Adrenal gland (tissue), 12 donors: ENCODE measurements around the gene TMEM140. TPM values are rescaled to one million over a fixed set of nuclear protein-coding genes. Genes with fewer than 3 reads are reported as not detected.
"Not testable (repeated sequence)": the region's sequence is repeated elsewhere in the genome, so short reads cannot be mapped to it uniquely, and the experiment has no call there.

Experiments used
- DNase-seq, 7 donors: peaks; one replicate each; pipeline ENCODE4 v3.0.0-alpha.2; 2019 to 2020
- H3K27ac ChIP-seq, 5 donors: fragments of 200-600 bp; sonication (generic) in 4 of 5; 1 replicate in 3 of 5; 2 replicates in 2 of 5; pipeline versions ENCODE4 v1.5.1 to v1.8.0; 2016 to 2020; ENCODE audit warnings: mild to moderate bottlenecking in 1 of 5
- H3K27me3 ChIP-seq: fragments of 200-600 bp; 2 replicates; pipeline ENCODE4 v1.8.0; 2021
- H3K36me3 ChIP-seq, 2 donors: fragments of 200-600 bp; replicated peaks in 1 of 2; 1 replicate in 1 of 2; 2 replicates in 1 of 2; pipeline versions ENCODE4 v1.5.1 to v1.8.0; 2018 to 2022
- H3K4me1 ChIP-seq, 2 donors: fragments of 200-600 bp; replicated peaks in 1 of 2; 1 replicate in 1 of 2; 2 replicates in 1 of 2; pipeline versions ENCODE4 v1.5.1 to v1.8.0; 2018 to 2021
- H3K4me3 ChIP-seq, 4 donors: fragments of 200-600 bp; sonication (generic) in 3 of 4; one replicate each; pipeline ENCODE4 v1.5.1; 2016 to 2018
- H3K9me3 ChIP-seq, 3 donors: fragments of 200-600 bp; sonication (generic) in 1 of 3; replicated peaks in 1 of 3; 1 replicate in 2 of 3; 2 replicates in 1 of 3; pipeline versions ENCODE4 v1.5.1 to v1.8.0; 2016 to 2021
- CTCF ChIP-seq, 6 experiments: fragments of 450-650 bp in 4 of 6; fragments of 200-600 bp in 2 of 6; sonication (generic) in 1 of 6; IDR thresholded peaks; 1 replicate in 5 of 6; 2 replicates in 1 of 6; pipeline versions ENCODE4 v1.5.1 to v1.8.0; 2016 to 2021; ENCODE audit warnings: antibody characterized with exemption in 6 of 6, mild to moderate bottlenecking in 2 of 6, moderate library complexity in 1 of 6
- POLR2A ChIP-seq, 2 donors: fragments of 450-650 bp; IDR thresholded peaks; one replicate each; pipeline ENCODE4 v1.6.1; 2017; ENCODE audit warnings: antibody characterized with exemption in 2 of 2, mild to moderate bottlenecking in 2 of 2, moderate library complexity in 1 of 2
- WGBS, 4 donors: extraction: QIAGEN DNeasy Blood & Tissue Kit in 2 of 4; methylation state at CpG; one replicate each; pipeline versions ENCODE4 v1.1.5 to v1.1.7; 2013 to 2017; 5-methylcytosine and 5-hydroxymethylcytosine counted together
- intact Hi-C, 2 donors: fragments of 100-400 bp; cut with DNase I; formaldehyde crosslinking; loops; one replicate each; pipeline versions ENCODE4 v1.14.1 to v1.15.0; 2022 to 2023
- polyA plus RNA-seq, 3 donors: library from polyadenylated mRNA; stranded (reverse); fragments of 200-250 nt in 2 of 3; fragments of 350-450 nt in 1 of 3; fragmentation: Illumina TruSeq in 1 of 3; extraction: RNeasy Lipid Tissue Mini Kit (QIAGEN cat#74804) in 1 of 3; gene quantifications; one replicate each; pipeline ENCODE4 v1.2.3, GENCODE V29; 2013 to 2014
- total RNA-seq, 9 donors: library from RNA; depleted of rRNA in 4 of 9; stranded (reverse); fragments of >200 nt in 4 of 9; fragments of 120-200 nt in 1 of 9; fragmentation: NEBNext Ultra II Directional in 1 of 9; extraction: Animal tissue kit (Norgen Biotek cat#: 25700) in 1 of 9; gene quantifications; one replicate each; pipeline versions ENCODE4 v1.1.0 to v1.2.4, GENCODE V29; 2013 to 2023
- donor health status: healthy with polysubstance abuse.
- donor health status: Bipolar disorder and iron deficiency.
- donor health status: DM: yes; HTN: yes; CAD: no.
- donor health status: DM: no; HTN: no; CAD: no.
- donor health status: DM: no; HTN: no; CAD: no.
- donor health status: DM: yes; HTN: yes; CAD: no.

Gene TMEM140
- total and polyA plus RNA-seq, 12 donors: 9.4 to 62.9 (median 25.1) TPM

GRCh38 chr7:135210888-135211178 lies 63.0 kb downstream of the TMEM140 start:
- intact Hi-C loops: no loop called here
- Histone ChIP-seq H3K9me3 (no peaks in the 10 kb centered on the region), H3K4me3 (peak overlapping the region; percentile 9 to 89 (median 75)), H3K27ac (peak overlapping the region; percentile 42 to 91 (median 87)), H3K27me3 (no peaks in the 10 kb centered on the region), H3K4me1 (peaks cover 0 to 21% of the 10 kb centered on the region in 2 donors), H3K36me3 (peaks cover 0 to 5% of the 10 kb centered on the region in 2 donors)
- peak in 3 of 7 donors; percentile 29 to 65 (median 43) for DNase-seq
- 0 to 6% (median 2%) methylated on average over 9 to 13 of the region's 13 CpGs for WGBS, 4 donors
- TF ChIP-seq POLR2A (IDR thresholded peaks at IDR 0.05): no peak
- TF ChIP-seq CTCF (IDR thresholded peaks at IDR 0.05): no peak

GRCh38 chr7:135211179-135211945 lies 63.5 kb downstream of the TMEM140 start, which contains the start of gene WDR91:
Gene WDR91, minus strand, starts transcription at chr7:135211526. Its CDS starts 24 bp downstream, at chr7:135211502.
- H3K27ac ChIP-seq: peak within 1 kb of the TSS; percentile 42 to 91 (median 87)
- intact Hi-C loops: no loop called here
- peaks cover 0 to 5% of the 10 kb centered on the region in 2 donors for H3K36me3 ChIP-seq
- peak within 1 kb of the TSS; percentile 9 to 89 (median 75) for H3K4me3 ChIP-seq
- H3K27me3 ChIP-seq: no peaks in the 10 kb centered on the region
- H3K4me1 ChIP-seq: peaks cover 0 to 21% of the 10 kb centered on the region in 2 donors
- DNase-seq: peak; percentile 94 to 98 (median 96)
- WGBS, 4 donors: 0 to 1% (median 0%) methylated on average over 12 to 82 of the region's 82 CpGs
- peak; percentile 21 to 89 for TF ChIP-seq POLR2A (IDR thresholded peaks at IDR 0.05)
- no peak for TF ChIP-seq CTCF (IDR thresholded peaks at IDR 0.05)
- H3K9me3 ChIP-seq: no peaks in the 10 kb centered on the region

GRCh38 chr7:135211946-135212685 lies 64.2 kb downstream of the TMEM140 start:
- 49 to 55% (median 53%) methylated on average over 25 to 30 of the region's 30 CpGs for WGBS, 4 donors
- H3K27me3 ChIP-seq, H3K36me3 ChIP-seq, H3K9me3 ChIP-seq, intact Hi-C loops: not testable (repeated sequence)
- H3K4me1 ChIP-seq: peaks cover 0 to 21% of the 10 kb centered on the region in 2 donors
- peak overlapping the region in 4 of 5 donors; percentile 83 to 91 (median 88) for H3K27ac ChIP-seq
- DNase-seq: peak in 3 of 7 donors; percentile 27 to 52 (median 51)
- peak overlapping the region in 3 of 4 donors; percentile 68 to 89 (median 82) for H3K4me3 ChIP-seq
- TF ChIP-seq CTCF (IDR thresholded peaks at IDR 0.05): peak in 1 of 6 experiments; percentile 5

- TF ChIP-seq CTCF (IDR thresholded peaks at IDR 0.05) (no peak), POLR2A (IDR thresholded peaks at IDR 0.05) (no peak)
- WGBS, 4 donors: 84 to 92% (median 88%) methylated on average over 2 of the region's 2 CpGs
- Histone ChIP-seq H3K4me1 (peaks cover 0 to 12% of the 10 kb centered on the region in 2 donors), H3K36me3 (no peaks in the 10 kb centered on the region), H3K27ac (no peak overlapping the region), H3K4me3 (no peak overlapping the region), H3K9me3 (no peaks in the 10 kb centered on the region), H3K27me3 (no peaks in the 10 kb centered on the region)
- intact Hi-C loops: no loop called here
- DNase-seq: no peak
Measured at GRCh38 chr7:135213831-135214230, 66.0 kb downstream of the TMEM140 start.
